Small intestine (tissue), 7 donors: ENCODE results near the gene GLT8D2. TPM values are rescaled to one million over a fixed set of nuclear protein-coding genes. Genes with fewer than 3 reads are reported as not detected.

ENCODE experiments used
- DNase-seq, 2 donors: peaks; one replicate each; pipeline versions ENCODE4 v3.0.0 to v3.0.0-alpha.2; 2013
- FAIRE-seq: peaks from 2 replicates; lab custom pipeline; 2012; peaks lifted over from hg19 to GRCh38; lab: Jason Lieb, UNC
- H3K27ac ChIP-seq, 3 donors: one replicate each; pipeline ENCODE4 v1.5.1; 2013; ENCODE audit warnings: low read length in 2 of 3, mild to moderate bottlenecking in 2 of 3, control low read depth in 1 of 3, inconsistent platforms in 1 of 3, low read depth in 1 of 3, moderate library complexity in 1 of 3
- H3K27me3 ChIP-seq, 3 donors: one replicate each; pipeline ENCODE4 v1.6.1; 2013; ENCODE audit warnings: low read length in 3 of 3, inconsistent platforms in 1 of 3; ENCODE audit not compliant: control insufficient read depth in 3 of 3, insufficient read depth in 3 of 3
- H3K36me3 ChIP-seq, 3 donors: one replicate each; pipeline ENCODE4 v1.6.1; 2013; ENCODE audit warnings: low read length in 3 of 3, inconsistent platforms in 1 of 3, low read depth in 1 of 3, mild to moderate bottlenecking in 1 of 3, moderate library complexity in 1 of 3; ENCODE audit not compliant: control insufficient read depth in 3 of 3, insufficient read depth in 2 of 3
- H3K4me1 ChIP-seq, 3 donors: one replicate each; pipeline ENCODE4 v1.6.1; 2013; ENCODE audit warnings: low read length in 2 of 3, inconsistent platforms in 1 of 3, low read depth in 1 of 3, mild to moderate bottlenecking in 1 of 3, moderate library complexity in 1 of 3; ENCODE audit not compliant: control insufficient read depth in 3 of 3, insufficient read depth in 2 of 3
- H3K4me3 ChIP-seq, 3 donors: one replicate each; pipeline ENCODE4 v1.5.1; 2013; ENCODE audit warnings: low read length in 3 of 3, control low read depth in 1 of 3, inconsistent platforms in 1 of 3, low read depth in 1 of 3, mild to moderate bottlenecking in 1 of 3, moderate library complexity in 1 of 3
- H3K9me3 ChIP-seq, 2 donors: one replicate each; pipeline ENCODE4 v1.6.1; 2013; ENCODE audit warnings: low read depth in 1 of 2, low read length in 1 of 2; ENCODE audit not compliant: control insufficient read depth in 2 of 2, insufficient read depth in 1 of 2
- WGBS, 3 donors: extraction: QIAGEN DNeasy Blood & Tissue Kit; methylation state at CpG; one replicate each; pipeline ENCODE4 v1.1.7; 2013; 5-methylcytosine and 5-hydroxymethylcytosine counted together
- polyA plus RNA-seq, 4 donors: library from polyadenylated mRNA; stranded (reverse) in 3 of 4; unstranded in 1 of 4; fragments of 200-250 nt in 3 of 4; fragments of 120-200 nt in 1 of 4; gene quantifications; one replicate each; pipeline versions ENCODE4 v1.2.1 to v1.2.3, GENCODE V29; 2013
- donor health status: healthy with polysubstance abuse.
- donor health status: control.
- donor health status: control.
- donor health status: Bipolar disorder and iron deficiency.
- donor health status: healthy.

Gene GLT8D2
- polyA plus RNA-seq, 4 donors, result 0.54 to 10.9 (median 5.2) TPM; not detected in 1

- Histone ChIP-seq H3K4me1 (peaks cover 2 to 8% (median 5%) of the 10 kb centered on the region in 3 donors), H3K27ac (peak overlapping the region; percentile 47 to 86 (median 80)), H3K9me3 (no peaks in the 10 kb centered on the region), H3K27me3 (no peaks in the 10 kb centered on the region), H3K36me3 (peaks cover 5 to 14% (median 12%) of the 10 kb centered on the region in 3 donors), H3K4me3 (peak overlapping the region; percentile 62 to 95 (median 64))
- FAIRE-seq (no peak), DNase-seq (no peak)
- WGBS, 3 donors, result 22 to 29% (median 27%) methylated on average over 7 of the region's 7 CpGs
These were observed 94.0 kb downstream of the GLT8D2 start for GRCh38 chr12:103955811-103956508.

DNA sequence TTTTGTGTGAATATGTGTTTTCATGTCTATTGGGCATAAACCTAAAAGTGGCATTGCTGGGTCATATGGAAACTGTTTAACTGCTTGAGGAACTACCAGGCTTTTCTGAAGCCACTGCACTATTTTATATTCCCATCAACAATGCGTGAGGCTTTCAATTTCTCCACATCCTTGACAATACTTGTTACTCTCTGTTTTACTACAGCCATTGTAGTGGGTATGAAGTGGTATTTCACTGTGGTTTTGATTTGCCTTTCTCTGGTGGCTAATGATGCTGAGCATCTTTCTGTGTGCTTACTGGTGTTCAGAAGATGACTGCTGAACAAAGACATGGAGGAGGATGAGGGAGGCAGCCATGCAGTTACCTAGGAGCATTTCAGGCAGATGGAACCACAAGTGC is 97.5 kb downstream of the GLT8D2 start:
- no peaks in the 10 kb centered on the region for H3K9me3 ChIP-seq
- 20 to 39% (median 35%) methylated on average over 1 of the region's 1 CpG for WGBS, 3 donors
- H3K27me3 ChIP-seq, result no peaks in the 10 kb centered on the region
- peaks cover 2 to 8% (median 5%) of the 10 kb centered on the region in 3 donors for H3K4me1 ChIP-seq
- H3K4me3 ChIP-seq, result no peak overlapping the region
- FAIRE-seq, result no peak
- no peak for DNase-seq
- peak overlapping the region in 1 of 3 donors; percentile 20 for H3K27ac ChIP-seq
- H3K36me3 ChIP-seq, result peaks cover 5 to 29% (median 26%) of the 10 kb centered on the region in 3 donors

- Histone ChIP-seq H3K36me3 (peaks cover 24 to 40% (median 35%) of the 10 kb centered on the region in 3 donors), H3K9me3 (no peaks in the 10 kb centered on the region), H3K4me1 (no peaks in the 10 kb centered on the region), H3K27me3 (no peaks in the 10 kb centered on the region), H3K4me3 (no peak overlapping the region), H3K27ac (no peak overlapping the region)
- WGBS, 3 donors, result 74 to 80% (median 75%) methylated on average over 13 of the region's 13 CpGs
- FAIRE-seq (no peak), DNase-seq (no peak)
These were observed 101.1 kb downstream of the GLT8D2 start for GRCh38 chr12:103948746-103949406.

DNA sequence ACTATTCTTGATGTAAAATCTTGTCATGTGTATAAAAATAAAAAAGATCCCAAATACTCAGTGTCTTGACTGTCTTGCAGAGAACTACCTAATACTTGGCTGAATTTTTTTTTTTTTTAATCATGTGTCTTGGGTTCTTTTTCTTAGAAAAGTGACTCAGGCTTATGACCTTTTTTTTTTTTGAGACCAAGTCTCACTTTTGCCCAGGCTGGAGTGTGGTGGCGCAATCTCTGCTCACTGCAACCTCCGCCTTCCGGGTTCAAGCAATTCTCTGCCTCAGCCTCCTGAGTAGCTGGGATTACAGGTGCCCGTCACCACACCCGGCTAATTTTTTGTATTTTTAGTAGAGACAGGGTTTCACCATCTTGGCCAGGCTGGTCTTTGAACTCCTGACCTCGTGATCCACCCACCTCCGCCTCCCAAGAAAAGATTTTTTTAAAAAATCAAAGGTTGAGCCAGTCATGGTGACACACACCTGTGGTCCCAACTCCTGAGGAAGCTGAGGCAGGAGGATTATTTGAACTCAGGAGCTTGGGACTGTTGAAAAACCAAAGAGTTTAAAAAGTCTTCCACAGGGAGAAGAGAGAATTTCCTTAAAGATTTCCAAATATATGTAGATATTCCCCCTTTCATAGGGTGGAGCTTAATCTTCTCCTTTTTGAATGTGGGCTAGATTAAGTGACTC is 102.0 kb downstream of the GLT8D2 start:
- Histone ChIP-seq H3K4me3 (no peak overlapping the region), H3K9me3 (no peaks in the 10 kb centered on the region), H3K27me3 (no peaks in the 10 kb centered on the region), H3K4me1 (no peaks in the 10 kb centered on the region), H3K36me3 (peaks cover 22 to 36% (median 35%) of the 10 kb centered on the region in 3 donors), H3K27ac (no peak overlapping the region)
- no peak for FAIRE-seq
- DNase-seq, result no peak
- 74 to 89% (median 87%) methylated on average over 7 of the region's 7 CpGs for WGBS, 3 donors

- no peak for FAIRE-seq
- 74 to 83% (median 75%) methylated on average over 3 of the region's 3 CpGs for WGBS, 3 donors
- no peaks in the 10 kb centered on the region for H3K9me3 ChIP-seq
- H3K4me1 ChIP-seq, result no peaks in the 10 kb centered on the region
- H3K27me3 ChIP-seq, result no peaks in the 10 kb centered on the region
- H3K36me3 ChIP-seq, result peaks cover 27 to 36% (median 33%) of the 10 kb centered on the region in 3 donors
- DNase-seq, result no peak
- H3K4me3 ChIP-seq, result no peak overlapping the region
- no peak overlapping the region for H3K27ac ChIP-seq
These were observed 105.0 kb downstream of the GLT8D2 start for GRCh38 chr12:103944964-103945363.

Other genes starting within 250 kb of the GLT8D2 start
- gene NT5DC3, start 209.0 kb downstream of the GLT8D2 start, polyA plus RNA-seq, result 1 to 10 TPM in 2 of 4 donors, under 1 TPM in 2; 0.22 to 8.7 (median 0.78) TPM
- gene HSP90B1, start 119.8 kb downstream of the GLT8D2 start, polyA plus RNA-seq, result 100 to 1,000 TPM; 205 to 928 (median 450) TPM
- 10 to 100 TPM; 11.3 to 37.4 (median 15.7) TPM for gene TDG, start 84.3 kb downstream of the GLT8D2 start, polyA plus RNA-seq
- 1 to 10 TPM; 5.0 to 8.4 (median 6.6) TPM for gene HCFC2, start 14.3 kb upstream of the GLT8D2 start, polyA plus RNA-seq
- gene NFYB, start 88.0 kb upstream of the GLT8D2 start, polyA plus RNA-seq, result 10 to 100 TPM; 14.1 to 36.1 (median 16.7) TPM
- gene TXNRD1, start 165.6 kb upstream of the GLT8D2 start, polyA plus RNA-seq, result 10 to 100 TPM; 29.3 to 64.2 (median 49.2) TPM